RWPE1 (cell line): ENCODE results near the gene UCK2.

Experiments used
- CTCF ChIA-PET: fragments of 350-600 bp; sonication (Branson Sonifier 250); formaldehyde crosslinking; extraction: SDS; loops from one replicate; lab custom pipeline; 2021; lab: Yijun Ruan, JAX
- POLR2A ChIA-PET: fragments of 400-600 bp; formaldehyde crosslinking; extraction: SDS; loops from one replicate; lab custom pipeline; 2020; ENCODE audit warnings: antibody characterized with exemption; ENCODE audit not compliant: low non-redundant PET; lab: Yijun Ruan, JAX
- DNase-seq: peaks from one replicate; pipeline ENCODE4 v3.0.0; 2012; ENCODE audit warnings: low spot score
- H3K27ac ChIP-seq: fragments of 450-650 bp; 2 replicates; pipeline ENCODE4 v1.5.1; 2017
- CTCF ChIP-seq: fragments of 450-650 bp; conservative IDR thresholded peaks from 2 replicates; pipeline ENCODE4 v1.5.1; 2017; ENCODE audit warnings: low read depth, mild to moderate bottlenecking

Gene UCK2

GRCh38 chr1:165915932-165916348 lies 88.5 kb downstream of the UCK2 start:
- DNase-seq, result no peak
- no peak for TF ChIP-seq CTCF
- peak overlapping the region; percentile 67 for H3K27ac ChIP-seq
- ChIA-PET CTCF (no interaction called here), POLR2A (no interaction called here)

- ChIA-PET POLR2A (no interaction called here), CTCF (no interaction called here)
- TF ChIP-seq CTCF, result no peak
- no peak overlapping the region for H3K27ac ChIP-seq
- DNase-seq, result no peak
Measured at GRCh38 chr1:165917166-165917565, 89.8 kb downstream of the UCK2 start.

- POLR2A ChIA-PET, result no interaction called here
- CTCF ChIA-PET, result interaction anchor here (0.5 to 1.1 kb wide), 3 partner anchors 11 to 662 kb away, joined by 3 to 5 read pairs (median 3); no protein-coding TSS in a partner anchor
Measured at GRCh38 chr1:165924117-165924516, 96.7 kb downstream of the UCK2 start.

GRCh38 chr1:165925498-165926079 lies 98.2 kb downstream of the UCK2 start:
- DNase-seq, result no peak
- ChIA-PET POLR2A (no interaction called here), CTCF (interaction anchor here (0.6 to 1.1 kb wide), 4 partner anchors 76 to 553 kb away, joined by 3 read pairs; no protein-coding TSS in a partner anchor)
- TF ChIP-seq CTCF, result no peak
- no peak overlapping the region for H3K27ac ChIP-seq

More at GRCh38 chr1:165924117-165924516, 96.7 kb downstream of the UCK2 start:
- TF ChIP-seq CTCF, result no peak
- no peak for DNase-seq
- H3K27ac ChIP-seq, result no peak overlapping the region

GRCh38 chr1:165927169-165927568 lies 99.8 kb downstream of the UCK2 start:
- ChIA-PET POLR2A (no interaction called here), CTCF (no interaction called here)
- TF ChIP-seq CTCF, result no peak
- DNase-seq, result no peak
- no peak overlapping the region for H3K27ac ChIP-seq

GRCh38 chr1:165928075-165928731 lies 100.8 kb downstream of the UCK2 start:
- ChIA-PET CTCF (interaction anchor here (0.5 to 0.9 kb wide), 4 partner anchors 68 to 1356 kb away, joined by 3 to 4 read pairs (median 4); no protein-coding TSS in a partner anchor), POLR2A (no interaction called here)
- peak; percentile 71 for TF ChIP-seq CTCF
- H3K27ac ChIP-seq, result no peak overlapping the region
- peak; percentile 41 for DNase-seq
